DMS53 treated with DMSO at 0.1 percent for 48 hours (cell line): ENCODE data around the gene CYP4F12.
"Not testable (repeated sequence)": the region's sequence is repeated elsewhere in the genome, so short reads cannot be mapped to it uniquely, and the experiment has no call there.

Experiments used
- DNase-seq: peaks from one replicate; lab custom pipeline; 2025; ENCODE audit not compliant: unreplicated experiment; lab: John Stamatoyannopoulos, UW

The CYP4F12 gene

GRCh38 chr19:15650123-15650522, 22.8 kb upstream of the CYP4F12 start:
- not testable (repeated sequence) for DNase-seq

DNA sequence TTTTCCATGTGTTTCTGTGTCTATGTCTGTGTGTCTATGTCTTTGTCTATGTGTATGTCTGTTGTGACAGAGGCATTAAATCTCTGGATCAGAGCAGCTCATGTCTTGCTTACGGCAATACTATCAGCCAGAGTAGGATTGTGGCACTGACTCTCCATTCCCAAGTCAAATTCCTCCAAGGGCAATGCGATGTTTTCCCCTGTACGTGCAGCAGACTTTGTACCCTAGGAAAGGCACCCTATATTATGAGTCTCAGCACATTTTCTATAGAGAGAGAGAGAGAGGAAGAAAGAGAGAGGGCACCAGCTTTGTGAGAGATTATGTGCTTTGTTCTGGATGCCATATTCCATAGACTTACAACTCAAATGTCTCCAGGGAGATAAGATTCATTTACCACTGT, 21.1 kb upstream of the CYP4F12 start:
- no peak for DNase-seq

- no peak for DNase-seq
Measured at GRCh38 chr19:15652559-15653278, 20.2 kb upstream of the CYP4F12 start.

DNA sequence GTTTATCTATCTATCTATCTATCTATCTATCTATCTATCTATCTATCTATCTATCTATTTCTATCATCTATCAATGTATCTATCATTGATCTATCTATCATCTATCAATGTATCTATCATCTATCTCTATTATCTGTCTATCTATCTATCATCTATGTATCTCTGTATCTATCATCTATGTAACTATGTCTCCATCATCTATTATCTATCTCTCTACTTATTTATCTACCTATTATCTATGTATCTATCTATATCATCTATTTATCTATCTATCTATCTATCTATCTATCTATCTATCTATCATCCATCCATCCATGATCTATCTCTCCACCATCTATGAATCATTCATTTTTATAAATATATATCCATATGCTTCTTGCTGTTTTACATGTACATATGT, 16.4 kb upstream of the CYP4F12 start:
- DNase-seq, result no peak

DNA sequence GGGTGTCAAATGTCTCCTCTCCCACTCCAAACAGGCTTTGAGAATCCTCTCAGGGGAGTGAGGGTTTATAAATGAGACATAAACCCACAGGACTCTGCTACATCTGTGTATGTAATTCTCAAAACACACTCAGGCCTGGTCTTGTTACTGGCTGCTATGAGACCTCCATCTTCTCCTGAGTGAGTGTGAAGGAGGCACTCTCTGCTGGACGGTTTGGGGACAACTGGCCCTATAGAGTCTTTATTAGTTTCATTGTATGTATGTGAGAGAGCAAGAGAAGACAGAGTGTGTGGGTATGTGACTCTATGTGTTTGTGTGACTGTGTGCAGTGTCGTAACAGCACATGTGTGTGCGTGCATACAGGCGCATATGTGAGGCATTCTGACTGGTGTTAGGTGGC, 9.6 kb upstream of the CYP4F12 start:
- no peak for DNase-seq

GRCh38 chr19:15666186-15666585, 6.7 kb upstream of the CYP4F12 start:
- no peak for DNase-seq

DNA sequence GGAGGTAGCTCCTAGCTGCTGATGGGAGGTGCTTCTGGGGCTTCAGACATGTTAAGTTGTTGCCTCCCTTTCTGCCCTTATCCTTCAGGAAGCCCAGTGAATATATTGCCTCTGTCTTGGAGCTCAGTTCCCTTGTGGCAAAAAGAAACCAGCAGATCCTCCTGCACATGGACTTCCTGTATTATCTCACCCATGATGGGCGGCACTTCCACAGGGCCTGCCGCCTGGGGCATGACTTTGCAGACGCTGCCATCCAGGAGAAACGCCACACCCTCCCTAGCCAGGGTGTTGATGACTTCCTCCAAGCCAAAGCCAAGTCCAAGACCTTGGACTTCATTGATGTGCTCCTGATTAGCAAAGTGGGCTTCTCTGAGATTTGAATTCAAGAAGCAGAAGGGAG, 6.0 kb upstream of the CYP4F12 start:
- no peak for DNase-seq

DNA sequence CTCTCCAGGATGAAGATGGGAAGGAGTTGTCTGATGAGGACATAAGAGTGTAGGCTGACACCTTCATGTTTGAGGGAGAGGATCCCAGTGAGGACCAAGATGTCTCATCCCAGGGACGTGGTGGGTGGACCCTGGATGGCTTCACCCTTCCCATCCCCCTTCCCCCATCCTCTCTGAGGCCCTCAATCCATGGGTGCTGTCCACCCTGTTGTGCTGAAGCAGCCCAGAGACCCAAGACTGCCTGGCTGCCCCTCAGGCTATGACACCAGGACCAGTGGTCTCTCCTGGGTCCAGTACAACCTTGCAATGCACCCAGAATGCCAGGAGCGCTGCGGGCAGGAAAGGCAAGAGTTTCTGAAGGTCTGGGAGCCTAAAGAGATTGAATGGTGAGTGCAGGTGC, 3.4 kb upstream of the CYP4F12 start:
- DNase-seq, result no peak

DNA sequence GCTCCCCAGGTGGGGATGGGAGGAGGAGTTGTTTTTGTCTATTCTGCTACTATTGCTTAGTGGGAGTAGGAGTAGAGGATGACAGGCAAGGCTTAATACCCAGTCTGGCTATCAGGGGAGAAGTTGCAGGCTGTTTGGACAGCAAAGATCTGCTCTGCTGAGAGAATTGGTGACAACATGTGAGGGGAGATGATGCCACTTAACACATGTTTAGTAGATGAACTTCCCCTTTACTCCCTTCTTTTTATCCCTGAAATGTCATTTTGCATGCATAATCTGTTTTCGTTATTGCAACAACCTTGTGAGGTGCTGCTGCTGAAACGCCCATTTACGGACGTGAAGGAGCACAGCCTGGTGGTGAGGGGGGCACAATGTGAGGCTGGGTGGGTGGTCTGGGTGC, 3.0 kb upstream of the CYP4F12 start:
- no peak for DNase-seq

DNA sequence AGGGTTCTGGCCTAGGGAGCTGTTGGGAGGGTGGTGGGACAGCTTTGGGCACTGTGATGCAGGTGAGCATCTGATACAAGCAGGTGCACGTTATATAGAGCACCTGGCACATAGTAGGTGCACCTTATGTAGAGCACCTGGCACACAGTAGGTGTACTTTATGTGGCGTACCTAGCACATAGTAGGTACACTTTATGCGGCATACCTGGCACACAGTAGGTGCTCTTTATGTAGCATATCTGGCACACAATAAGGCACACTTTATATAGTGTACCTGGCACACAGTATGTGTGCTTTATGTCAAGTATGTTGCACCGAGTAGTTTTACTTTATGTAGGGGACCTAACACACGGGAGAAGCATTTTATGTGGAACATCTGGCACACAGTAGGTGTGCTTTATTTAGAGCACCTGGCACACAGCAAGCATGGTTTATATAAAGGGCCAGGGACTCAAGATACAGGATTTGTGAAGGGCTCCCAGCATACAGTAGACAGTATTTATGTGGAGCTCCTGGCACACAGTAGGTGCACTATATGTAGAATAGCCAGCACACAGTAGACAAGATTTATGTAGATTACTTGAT, 1.6 kb upstream of the CYP4F12 start:
- no peak for DNase-seq

GRCh38 chr19:15671891-15672579, 852 bp upstream of the CYP4F12 start:
- no peak for DNase-seq

DNA sequence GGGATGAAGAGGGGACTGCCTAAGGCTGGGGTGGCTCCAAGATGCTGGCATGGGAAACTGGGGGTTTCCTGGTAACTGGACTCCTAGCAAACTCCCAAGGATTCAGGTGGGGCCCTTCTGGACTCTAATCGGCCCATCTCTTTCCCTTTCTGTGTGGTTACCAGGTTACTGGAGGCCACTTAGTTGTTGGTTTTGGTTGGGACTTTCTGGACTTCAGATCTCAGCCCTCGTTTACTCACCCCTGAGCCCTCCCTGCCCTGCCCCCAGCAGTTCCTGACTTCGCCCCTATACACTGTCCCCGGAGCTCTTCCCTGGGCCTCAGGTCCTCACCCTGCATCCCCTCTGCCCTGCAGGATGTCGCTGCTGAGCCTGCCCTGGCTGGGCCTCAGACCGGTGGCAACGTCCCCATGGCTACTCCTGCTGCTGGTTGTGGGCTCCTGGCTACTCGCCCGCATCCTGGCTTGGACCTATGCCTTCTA, 328 bp downstream of the CYP4F12 start:
- DNase-seq, result no peak

GRCh38 chr19:15675560-15675959, 2.7 kb downstream of the CYP4F12 start:
- DNase-seq, result no peak

- no peak for DNase-seq
Measured at GRCh38 chr19:15679089-15679488, 6.2 kb downstream of the CYP4F12 start.

DNA sequence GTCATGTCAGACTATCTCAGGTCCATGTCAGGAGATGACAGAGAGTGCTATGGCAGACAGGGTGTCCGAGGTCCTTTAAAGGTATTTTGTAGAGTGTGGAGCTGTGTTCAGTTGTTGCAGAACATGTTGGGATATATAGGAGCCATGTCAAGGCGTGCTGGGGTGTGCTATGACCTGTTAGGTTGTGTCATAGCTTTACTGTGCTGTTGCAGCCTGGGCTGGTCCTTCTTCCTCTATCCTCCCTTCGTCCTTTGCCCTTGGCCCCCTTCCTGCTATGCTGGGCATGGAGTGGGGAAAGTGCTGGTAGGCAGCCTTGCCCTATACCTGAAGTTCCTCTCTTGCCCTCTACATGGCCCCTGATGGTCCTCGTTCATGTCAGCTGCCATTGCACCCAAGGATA, 7.0 kb downstream of the CYP4F12 start:
- not testable (repeated sequence) for DNase-seq

GRCh38 chr19:15680478-15681322, 7.8 kb downstream of the CYP4F12 start:
- DNase-seq, result no peak

DNA sequence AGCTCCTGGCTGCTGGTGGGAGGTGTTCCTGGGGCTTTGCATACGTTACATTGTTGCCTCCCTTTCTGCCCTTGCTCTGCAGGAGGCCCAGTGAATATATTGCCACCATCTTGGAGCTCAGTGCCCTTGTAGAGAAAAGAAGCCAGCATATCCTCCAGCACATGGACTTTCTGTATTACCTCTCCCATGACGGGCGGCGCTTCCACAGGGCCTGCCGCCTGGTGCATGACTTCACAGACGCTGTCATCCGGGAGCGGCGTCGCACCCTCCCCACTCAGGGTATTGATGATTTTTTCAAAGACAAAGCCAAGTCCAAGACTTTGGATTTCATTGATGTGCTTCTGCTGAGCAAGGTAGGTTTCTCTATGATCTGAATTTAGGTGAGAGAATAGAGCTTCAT, 10.5 kb downstream of the CYP4F12 start:
- no peak for DNase-seq

DNA sequence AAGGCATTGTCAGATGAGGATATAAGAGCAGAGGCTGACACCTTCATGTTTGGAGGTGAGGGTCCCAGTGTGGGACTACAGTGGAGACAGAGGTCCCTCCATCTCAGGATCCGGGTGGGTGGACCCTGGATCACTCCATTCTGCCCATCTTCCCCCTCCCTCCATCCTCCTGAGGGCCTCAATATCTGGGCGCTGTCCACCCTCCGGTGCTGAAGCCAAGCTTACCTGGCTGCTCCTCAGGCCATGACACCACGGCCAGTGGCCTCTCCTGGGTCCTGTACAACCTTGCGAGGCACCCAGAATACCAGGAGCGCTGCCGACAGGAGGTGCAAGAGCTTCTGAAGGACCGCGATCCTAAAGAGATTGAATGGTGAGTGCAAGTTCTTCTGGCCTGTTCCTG, 11.9 kb downstream of the CYP4F12 start:
- DNase-seq, result no peak

- DNase-seq, result no peak
Measured at GRCh38 chr19:15696654-15697194, 23.8 kb downstream of the CYP4F12 start.

DNA sequence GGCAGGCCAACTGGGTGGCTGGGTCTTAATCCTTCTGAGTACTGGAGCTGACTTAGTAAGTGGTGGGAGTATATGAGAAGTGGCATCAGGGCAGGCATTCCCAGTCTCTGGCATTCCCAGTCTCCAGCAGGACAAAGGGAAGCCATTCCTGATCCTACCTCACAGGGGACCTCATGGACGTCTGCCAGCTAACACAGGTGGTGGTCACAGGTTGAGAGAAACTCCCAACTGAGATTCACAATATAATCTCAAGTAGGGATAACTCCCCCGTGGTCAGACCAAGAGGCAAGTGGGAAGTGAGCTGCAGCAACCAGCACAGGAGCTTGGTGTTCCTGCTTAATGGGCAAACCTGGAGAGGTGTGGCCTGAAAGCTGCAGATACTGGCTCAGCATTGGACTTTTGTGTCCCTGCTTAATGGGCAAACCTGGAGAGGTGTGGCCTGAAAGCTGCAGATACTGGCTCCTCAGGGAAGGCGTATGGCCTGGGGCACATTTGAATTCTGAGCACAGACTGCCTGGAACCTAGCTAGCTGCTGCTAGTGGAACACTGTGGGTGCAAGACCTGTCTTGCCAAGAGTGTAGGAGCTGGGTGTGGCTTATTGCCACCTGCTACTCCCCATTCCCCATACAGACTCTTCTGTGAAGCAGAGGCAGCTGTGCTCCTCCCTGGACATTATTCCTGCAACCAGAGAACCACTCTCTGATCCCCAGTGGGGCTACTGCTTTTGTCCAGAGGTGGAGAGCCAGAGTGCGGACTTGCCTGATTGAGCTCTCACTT, 29.1 kb downstream of the CYP4F12 start:
- no peak for DNase-seq
